K562 (cell line): ENCODE measurements around the gene C2orf81. TPM values are rescaled to one million over a fixed set of nuclear protein-coding genes. Genes with fewer than 3 reads are reported as not detected.

ENCODE experiments used
- ATAC-seq: fragments of 200-7000 bp; cut with Tn5 transposase; 3 replicates; pipeline ENCODE4 v1.9.1; 2020; ENCODE audit warnings: moderate library complexity
- BruUV-seq: library from RNA; stranded (reverse); fragments of 400-500 nt; replicated peaks from 2 replicates; lab custom pipeline; 2021; lab: Mats Ljungman, UMichigan
- CTCF ChIA-PET: fragments of 300-600 bp; formaldehyde crosslinking; extraction: SDS; loops from one replicate; lab custom pipeline; 2021; ENCODE audit warnings: low intra/inter-chr PET ratio; lab: Yijun Ruan, JAX
- POLR2A ChIA-PET: fragments of 300-600, 350-650 bp; sonication (Branson Sonifier 250); formaldehyde crosslinking; extraction: SDS; loops from one replicate; lab custom pipeline; 2021; ENCODE audit warnings: antibody characterized with exemption, inconsistent platforms; lab: Yijun Ruan, JAX
- DNase-seq, 4 experiments: peaks; one replicate each; pipeline versions ENCODE4 v3.0.0 to v3.0.0-alpha.2; 2011 to 2018; ENCODE audit warnings: low spot score in 3 of 4, mixed read lengths in 3 of 4; ENCODE audit errors: extremely low read depth in 1 of 4
- FAIRE-seq: peaks from 2 replicates; lab custom pipeline; 2011; peaks lifted over from hg19 to GRCh38; lab: Jason Lieb, UNC
- H2AFZ ChIP-seq: 2 replicates; pipeline ENCODE4 v1.6.0; 2011; ENCODE audit warnings: low read depth, low read length, control low read depth, inconsistent platforms
- H3K27ac ChIP-seq: fragments of 200-600 bp; 3 replicates; pipeline ENCODE4 v1.8.0; 2011; ENCODE audit warnings: low read depth, mild to moderate bottlenecking, control low read depth, inconsistent platforms, low read length, moderate library complexity, mixed read lengths; ENCODE audit errors: extremely low read depth
- H3K27me3 ChIP-seq, 2 experiments: fragments of 300-600 bp in 1 of 2; 2 replicates in 1 of 2; 3 replicates in 1 of 2; pipeline versions ENCODE4 v1.6.0 to v1.8.0; 2011; ENCODE audit warnings: inconsistent platforms in 2 of 2, low read length in 2 of 2, mild to moderate bottlenecking in 1 of 2, mixed read lengths in 1 of 2, moderate library complexity in 1 of 2; ENCODE audit not compliant: control insufficient read depth in 2 of 2, insufficient read depth in 2 of 2
- H3K36me3 ChIP-seq: fragments of 300-600 bp; 3 replicates; pipeline ENCODE4 v1.8.0; 2011; ENCODE audit warnings: mild to moderate bottlenecking, low read length, inconsistent platforms; ENCODE audit not compliant: control insufficient read depth, insufficient read depth
- H3K4me1 ChIP-seq, 2 experiments: fragments of 200-600 bp in 1 of 2; replicated peaks in 1 of 2; 2 replicates in 1 of 2; 3 replicates in 1 of 2; pipeline versions ENCODE4 v1.5.1 to v1.8.0; 2011; ENCODE audit warnings: inconsistent platforms in 2 of 2, low read length in 2 of 2, mild to moderate bottlenecking in 1 of 2, mixed read lengths in 1 of 2, moderate library complexity in 1 of 2; ENCODE audit not compliant: control insufficient read depth in 2 of 2, insufficient read depth in 2 of 2
- H3K4me2 ChIP-seq: 2 replicates; pipeline ENCODE4 v1.6.1; 2011; ENCODE audit warnings: low read length, control low read depth, inconsistent platforms, mixed read lengths; ENCODE audit not compliant: insufficient read depth
- H3K4me3 ChIP-seq: fragments of 200-600 bp; sonication (generic), shearing (Covaris generic); 2 replicates; pipeline ENCODE4 v1.5.1; 2016; ENCODE audit warnings: control low read depth, inconsistent platforms
- H3K79me2 ChIP-seq: fragments of 200-600 bp; 3 replicates; pipeline ENCODE4 v1.8.0; 2011; ENCODE audit warnings: low read length, inconsistent platforms; ENCODE audit not compliant: control insufficient read depth, insufficient read depth
- H3K9ac ChIP-seq, 2 experiments: 2 replicates each; pipeline versions ENCODE4 v1.6.0 to v1.6.1; 2011; ENCODE audit warnings: low read depth in 2 of 2, low read length in 2 of 2, control low read depth in 1 of 2, inconsistent platforms in 1 of 2, mild to moderate bottlenecking in 1 of 2, mixed read lengths in 1 of 2; ENCODE audit not compliant: insufficient read depth in 1 of 2
- H3K9me1 ChIP-seq: one replicate; pipeline ENCODE4 v1.6.0; 2011; ENCODE audit warnings: inconsistent platforms, mild to moderate bottlenecking, low read length, moderate library complexity; ENCODE audit not compliant: control insufficient read depth, insufficient read depth
- H3K9me3 ChIP-seq: replicated peaks from 2 replicates; pipeline ENCODE4 v1.5.1; 2011; ENCODE audit warnings: low read depth, low read length, inconsistent platforms; ENCODE audit not compliant: control insufficient read depth, insufficient read depth
- H4K20me1 ChIP-seq: replicated peaks from 2 replicates; pipeline ENCODE4 v1.6.1; 2011; ENCODE audit warnings: low read length, inconsistent platforms, mixed read lengths; ENCODE audit not compliant: control insufficient read depth, insufficient read depth
- DIDO1 ChIP-seq: fragments of 450-650 bp; IDR thresholded peaks from 2 replicates; pipeline ENCODE4 v1.6.1; 2016; ENCODE audit warnings: low read depth, missing biosample characterization, missing genetic modification characterization
- EP400 ChIP-seq: fragments of 450-650 bp; IDR thresholded peaks from 2 replicates; pipeline ENCODE4 v1.6.1; 2017; ENCODE audit warnings: antibody characterized with exemption, mild to moderate bottlenecking, moderate library complexity
- FOS ChIP-seq: IDR thresholded peaks from 3 replicates; pipeline ENCODE4 v1.6.1; 2011; ENCODE audit not compliant: insufficient read length; ENCODE audit errors: extremely low read depth
- FOXM1 ChIP-seq, 2 experiments: fragments of 450-650 bp in 1 of 2; sonication (generic) in 1 of 2; formaldehyde crosslinking in 1 of 2; IDR thresholded peaks; 2 replicates each; pipeline versions ENCODE4 v1.6.1 to v1.9.0; 2017 to 2022; ENCODE audit warnings: low read depth in 2 of 2, mild to moderate bottlenecking in 2 of 2, missing genetic modification reagents in 1 of 2, moderate library complexity in 1 of 2
- HDAC3 ChIP-seq: fragments of 450-650 bp; IDR thresholded peaks from 2 replicates; pipeline ENCODE4 v1.6.1; 2018; ENCODE audit warnings: borderline replicate concordance, mild to moderate bottlenecking, moderate library complexity; ENCODE audit not compliant: partially characterized antibody
- MNT ChIP-seq, 2 experiments: fragments of 450-650 bp; conservative IDR thresholded peaks; 2 replicates each; pipeline ENCODE4 v1.6.1; 2017; ENCODE audit warnings: mild to moderate bottlenecking in 2 of 2, moderate library complexity in 2 of 2
- NRF1 ChIP-seq, 2 experiments: fragments of 450-650 bp; IDR thresholded peaks in 1 of 2; conservative IDR thresholded peaks in 1 of 2; 2 replicates each; pipeline ENCODE4 v1.6.1; 2014; ENCODE audit warnings: mild to moderate bottlenecking in 2 of 2
- POLR3G ChIP-seq: IDR thresholded peaks from 2 replicates; pipeline ENCODE4 v1.6.1; 2011; ENCODE audit not compliant: insufficient read length, insufficient replicate concordance; ENCODE audit errors: extremely low read depth
- RCOR1 ChIP-seq, 2 experiments: IDR thresholded peaks; 2 replicates each; pipeline ENCODE4 v1.6.1; 2012; ENCODE audit warnings: low read depth in 2 of 2, low read length in 2 of 2, borderline replicate concordance in 1 of 2, improper control_type of control experiment in 1 of 2
- SIX5 ChIP-seq, 2 experiments: IDR thresholded peaks; 2 replicates each; pipeline ENCODE4 v1.6.1; 2011; ENCODE audit warnings: low read length in 2 of 2, borderline replicate concordance in 1 of 2, low read depth in 1 of 2, mild to moderate bottlenecking in 1 of 2, moderate library complexity in 1 of 2; ENCODE audit not compliant: insufficient read depth in 1 of 2
- ZNF639 ChIP-seq, 2 experiments: fragments of 200-800 bp in 1 of 2; sonication (Bioruptor generic) in 1 of 2; sonication (generic) in 1 of 2; formaldehyde crosslinking in 1 of 2; IDR thresholded peaks in 1 of 2; conservative IDR thresholded peaks in 1 of 2; 2 replicates each; pipeline versions ENCODE4 v1.5.0 to v1.6.1; 2016 to 2020; ENCODE audit warnings: missing compliant biosample characterization in 1 of 2, missing genetic modification characterization in 1 of 2, missing genetic modification reagents in 1 of 2
- WGBS: fragments of 100-300 bp; shearing (Covaris generic); methylation state at CpG from one replicate; pipeline ENCODE4 v1.1.6; 2016; ENCODE audit warnings: low coverage, mixed read lengths; ENCODE audit not compliant: insufficient coverage; ENCODE audit errors: missing lambda C conversion rate; 5-methylcytosine and 5-hydroxymethylcytosine counted together
- in situ Hi-C: fragments of 300-500 bp; cut with MboI; formaldehyde crosslinking; loops from 4 replicates; pipeline ENCODE4 v1.15.0; 2018; ENCODE audit warnings: inconsistent platforms, mixed read lengths
- intact Hi-C: fragments of 100-400 bp; cut with micrococcal nuclease; formaldehyde crosslinking; loops from 2 replicates; pipeline ENCODE4 v1.14.2; 2022
- polyA plus RNA-seq, 8 experiments: library from polyadenylated mRNA; depleted of rRNA in 4 of 8; stranded (reverse) in 5 of 8; unstranded in 3 of 8; fragments of >200 nt; fragmentation: Nextera tagmentation in 2 of 8; fragmentation: Illumina TruSeq in 1 of 8; extraction: Ambion mirVana in 2 of 8; extraction: Trizol in 1 of 8; gene quantifications; 2 replicates each; pipeline versions ENCODE4 v1.2.1 to v1.2.3, GENCODE V29; 2011 to 2014; ENCODE audit warnings: inconsistent platforms in 1 of 8, missing spikeins in 1 of 8
- total RNA-seq, 7 experiments: library from RNA; depleted of rRNA in 6 of 7; stranded (reverse); fragments of >200 nt in 6 of 7; fragmentation: Illumina TruSeq in 2 of 7; extraction: Trizol in 2 of 7; gene quantifications; 2 replicates each; pipeline versions ENCODE4 v1.2.1 to v1.2.3, GENCODE V29; 2011 to 2021; ENCODE audit warnings: low replicate concordance in 1 of 7
- TF ChIP-seq, protein P1 (sequence below): sonication (generic); formaldehyde crosslinking; IDR thresholded peaks from 2 replicates; pipeline ENCODE4 v1.9.0; 2022; ENCODE audit warnings: mild to moderate bottlenecking, missing genetic modification reagents

The C2orf81 gene
- total and polyA plus RNA-seq, 9 of the 15 experiments (the other 6 are each of a cell fraction or from before 2014, with no cell fraction given) = 0.06 TPM; not detected in 8

- Histone ChIP-seq H3K9me1 (no peaks in the 10 kb centered on the region), H3K4me1 (peaks cover 7 to 34% of the 10 kb centered on the region in 2 experiments), H4K20me1 (no peaks in the 10 kb centered on the region; the same call in 1 of the 2 replicates), H3K4me2 (peak within 1 kb of the TSS; percentile 87), H3K27ac (peak within 1 kb of the TSS; percentile 31; the same call in 1 of the 3 replicates), H3K79me2 (peaks cover 14% of the 10 kb centered on the region; the same call in 1 of the 3 replicates), H3K9me3 (no peaks in the 10 kb centered on the region), H3K27me3 (no peaks in the 10 kb centered on the region), H2AFZ (peak within 1 kb of the TSS; percentile 28), H3K36me3 (peaks cover 34% of the 10 kb centered on the region), H3K4me3 (peak within 1 kb of the TSS; percentile 53), H3K9ac (peak within 1 kb of the TSS; percentile 37 to 85; a peak in 3 of 4 replicates)
- in situ Hi-C loops = no loop called here
- ATAC-seq = peak; percentile 90
- peak; percentile 80 to 98 (median 88) for DNase-seq
- intact Hi-C loops = no loop called here
- ChIA-PET CTCF (no interaction called here), POLR2A (interaction anchor here (0.6 to 2.5 kb wide), 11 partner anchors 9 to 135 kb away, joined by 3 to 12 read pairs (median 3); partner anchors contain the start of genes AUP1, HTRA2 and MRPL53)
- BruUV-seq = TSS peak; percentile 27
- WGBS = 28% methylated on average over 30 of the region's 38 CpGs
- peak; percentile 100 for FAIRE-seq
- TF ChIP-seq EP400 (peak; percentile 33; the same call in 1 of the 2 replicates), HDAC3 (no peak), ZNF639 (CRISPR knock-in tag; conservative IDR thresholded peaks at IDR 0.05 in 1 of 2, IDR thresholded peaks at IDR 0.05 in 1 of 2) (peak in 1 of 2 experiments; percentile 75; a peak in 2 of 4 replicates), FOS (peak; percentile 91), FOXM1 (IDR thresholded peaks at IDR 0.05; ENCODE audit: low read depth) (peak; percentile 81), FOXM1 (CRISPR knock-in tag; IDR thresholded peaks at IDR 0.05; ENCODE audit: low read depth) (no peak), RCOR1 (IDR thresholded peaks at IDR 0.05; ENCODE audit: borderline replicate concordance in 1 of 2, low read depth in 2 of 2, low read length in 2 of 2) (peak in 1 of 2 experiments; percentile 38; a peak in 1 of 4 replicates), MNT (conservative IDR thresholded peaks at IDR 0.05) (peak in 1 of 2 experiments; percentile 48; a peak in 2 of 4 replicates), POLR3G (no peak), DIDO1 (tag) (no peak), SIX5 (IDR thresholded peaks at IDR 0.05; ENCODE audit: borderline replicate concordance in 1 of 2, insufficient read depth in 1 of 2, low read depth in 1 of 2, low read length in 2 of 2) (no peak), NRF1 (conservative IDR thresholded peaks at IDR 0.05 in 1 of 2, IDR thresholded peaks at IDR 0.05 in 1 of 2) (peak; percentile 58 to 65)
- TF ChIP-seq, protein P1, sequence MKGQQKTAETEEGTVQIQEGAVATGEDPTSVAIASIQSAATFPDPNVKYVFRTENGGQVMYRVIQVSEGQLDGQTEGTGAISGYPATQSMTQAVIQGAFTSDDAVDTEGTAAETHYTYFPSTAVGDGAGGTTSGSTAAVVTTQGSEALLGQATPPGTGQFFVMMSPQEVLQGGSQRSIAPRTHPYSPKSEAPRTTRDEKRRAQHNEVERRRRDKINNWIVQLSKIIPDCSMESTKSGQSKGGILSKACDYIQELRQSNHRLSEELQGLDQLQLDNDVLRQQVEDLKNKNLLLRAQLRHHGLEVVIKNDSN (CRISPR knock-in tag) = 0 out of 2 replicates have a peak, but pooled peaks have one; percentile 8
These were observed 36.9 kb upstream of the C2orf81 start, which contains the start of gene WBP1 for GRCh38 chr2:74458132-74458937. TSS of gene WBP1 (plus strand) at chr2:74458438. CDS start at chr2:74458603, 165 bp downstream.
